IPS-18a (cell line): ENCODE results near the gene TRPC4AP.

Source experiments
- H3K27ac ChIP-seq: one replicate; pipeline ENCODE4 v1.5.1; 2013; ENCODE audit warnings: low read length
- H3K27me3 ChIP-seq: one replicate; pipeline ENCODE4 v1.6.1; 2013; ENCODE audit warnings: mild to moderate bottlenecking, low read length; ENCODE audit not compliant: control insufficient read depth, insufficient read depth
- H3K36me3 ChIP-seq: one replicate; pipeline ENCODE4 v1.6.1; 2013; ENCODE audit warnings: low read depth, low read length; ENCODE audit not compliant: control insufficient read depth
- H3K4me1 ChIP-seq: one replicate; pipeline ENCODE4 v1.6.1; 2013; ENCODE audit warnings: low read depth, low read length; ENCODE audit not compliant: control insufficient read depth
- H3K4me3 ChIP-seq: one replicate; pipeline ENCODE4 v1.5.1; 2013; ENCODE audit warnings: low read length
- H3K9ac ChIP-seq: one replicate; pipeline ENCODE4 v1.6.1; 2013; ENCODE audit warnings: mild to moderate bottlenecking, low read length, moderate library complexity
- H3K9me3 ChIP-seq: one replicate; pipeline ENCODE4 v1.6.1; 2013; ENCODE audit warnings: low read depth, low read length; ENCODE audit not compliant: control insufficient read depth

The TRPC4AP gene

GRCh38 chr20:35021063-35021462, 71.5 kb downstream of the TRPC4AP start:
- Histone ChIP-seq H3K9me3 (no peaks in the 10 kb centered on the region), H3K27ac (no peak overlapping the region), H3K9ac (no peak overlapping the region), H3K4me3 (no peak overlapping the region), H3K36me3 (peaks cover 24% of the 10 kb centered on the region), H3K27me3 (no peaks in the 10 kb centered on the region), H3K4me1 (no peaks in the 10 kb centered on the region)

GRCh38 chr20:35020108-35020928, 72.3 kb downstream of the TRPC4AP start:
- Histone ChIP-seq H3K4me3 (no peak overlapping the region), H3K27me3 (no peaks in the 10 kb centered on the region), H3K4me1 (no peaks in the 10 kb centered on the region), H3K27ac (no peak overlapping the region), H3K9ac (no peak overlapping the region), H3K9me3 (no peaks in the 10 kb centered on the region), H3K36me3 (peaks cover 30% of the 10 kb centered on the region)

- Histone ChIP-seq H3K9ac (no peak overlapping the region), H3K27me3 (no peaks in the 10 kb centered on the region), H3K9me3 (no peaks in the 10 kb centered on the region), H3K4me1 (no peaks in the 10 kb centered on the region), H3K36me3 (peaks cover 38% of the 10 kb centered on the region), H3K27ac (no peak overlapping the region), H3K4me3 (no peak overlapping the region)
Measured at GRCh38 chr20:35018590-35019371, 73.8 kb downstream of the TRPC4AP start.

- Histone ChIP-seq H3K9ac (no peak overlapping the region), H3K36me3 (peaks cover 53% of the 10 kb centered on the region)
Measured at GRCh38 chr20:35017099-35017835, 75.3 kb downstream of the TRPC4AP start.

GRCh38 chr20:35015863-35016193, 76.8 kb downstream of the TRPC4AP start:
- Histone ChIP-seq H3K4me3 (no peak overlapping the region), H3K9me3 (no peaks in the 10 kb centered on the region), H3K36me3 (peaks cover 56% of the 10 kb centered on the region), H3K4me1 (no peaks in the 10 kb centered on the region), H3K9ac (no peak overlapping the region), H3K27ac (no peak overlapping the region), H3K27me3 (no peaks in the 10 kb centered on the region)

More at GRCh38 chr20:35017099-35017835, 75.3 kb downstream of the TRPC4AP start:
- no peak overlapping the region for H3K27ac ChIP-seq
- H3K9me3 ChIP-seq: no peaks in the 10 kb centered on the region
- no peak overlapping the region for H3K4me3 ChIP-seq
- H3K27me3 ChIP-seq: no peaks in the 10 kb centered on the region
- no peaks in the 10 kb centered on the region for H3K4me1 ChIP-seq

GRCh38 chr20:35014537-35014936, 78.1 kb downstream of the TRPC4AP start:
- Histone ChIP-seq H3K9me3 (no peaks in the 10 kb centered on the region), H3K9ac (no peak overlapping the region), H3K27ac (no peak overlapping the region), H3K4me1 (no peaks in the 10 kb centered on the region), H3K4me3 (no peak overlapping the region), H3K36me3 (peaks cover 61% of the 10 kb centered on the region), H3K27me3 (no peaks in the 10 kb centered on the region)

GRCh38 chr20:35013421-35014411, 78.9 kb downstream of the TRPC4AP start:
- Histone ChIP-seq H3K36me3 (peaks cover 69% of the 10 kb centered on the region), H3K4me3 (no peak overlapping the region), H3K27me3 (no peaks in the 10 kb centered on the region), H3K9ac (no peak overlapping the region), H3K9me3 (no peaks in the 10 kb centered on the region), H3K4me1 (no peaks in the 10 kb centered on the region), H3K27ac (no peak overlapping the region)

GRCh38 chr20:35012227-35013069, 80.2 kb downstream of the TRPC4AP start:
- no peaks in the 10 kb centered on the region for H3K4me1 ChIP-seq
- no peak overlapping the region for H3K27ac ChIP-seq
- no peak overlapping the region for H3K9ac ChIP-seq
- H3K4me3 ChIP-seq: no peak overlapping the region
- peaks cover 81% of the 10 kb centered on the region for H3K36me3 ChIP-seq
- H3K27me3 ChIP-seq: no peaks in the 10 kb centered on the region
- H3K9me3 ChIP-seq: no peaks in the 10 kb centered on the region

- peaks cover 84% of the 10 kb centered on the region for H3K36me3 ChIP-seq
- H3K27me3 ChIP-seq: no peaks in the 10 kb centered on the region
- H3K9ac ChIP-seq: no peak overlapping the region
- H3K4me1 ChIP-seq: no peaks in the 10 kb centered on the region
- H3K4me3 ChIP-seq: no peak overlapping the region
- H3K27ac ChIP-seq: no peak overlapping the region
- no peaks in the 10 kb centered on the region for H3K9me3 ChIP-seq
Measured at GRCh38 chr20:35011589-35012226, 80.9 kb downstream of the TRPC4AP start.
